AG04450 (cell line): ENCODE results near the gene DBH. TPM values are rescaled to one million over a fixed set of nuclear protein-coding genes. Genes with fewer than 3 reads are reported as not detected.

Experiments used
- CTCF ChIA-PET: fragments of 300-600, 350-600 bp; formaldehyde crosslinking; extraction: SDS; loops from one replicate; lab custom pipeline; 2022; ENCODE audit warnings: antibody characterized with exemption, inconsistent platforms; lab: Charles Lee
- POLR2A ChIA-PET: fragments of 350-600 bp; formaldehyde crosslinking; extraction: SDS; loops from one replicate; lab custom pipeline; 2021; ENCODE audit warnings: antibody characterized with exemption, inconsistent platforms; lab: Yijun Ruan, JAX
- DNase-seq: peaks from one replicate; pipeline ENCODE4 v3.0.0-alpha.2; 2011; ENCODE audit warnings: low read depth, low spot score
- H3K27ac ChIP-seq: one replicate; pipeline ENCODE4 v1.5.1; 2012; ENCODE audit warnings: low read depth, low read length, control low read depth
- H3K27me3 ChIP-seq: one replicate; pipeline ENCODE4 v1.6.0; 2012; ENCODE audit warnings: low read length; ENCODE audit not compliant: control insufficient read depth, insufficient read depth
- H3K4me3 ChIP-seq: 2 replicates; pipeline ENCODE4 v1.5.1; 2011; ENCODE audit warnings: mild to moderate bottlenecking, low read depth, low read length, control low read depth
- H3K9me3 ChIP-seq: 2 replicates; pipeline ENCODE4 v1.5.1; 2012; ENCODE audit warnings: low read length; ENCODE audit not compliant: control insufficient read depth, insufficient read depth
- CTCF ChIP-seq: IDR thresholded peaks from 2 replicates; pipeline ENCODE4 v1.5.1; 2011; ENCODE audit warnings: low read depth, low read length, control low read depth, inconsistent platforms
- polyA plus RNA-seq: library from polyadenylated mRNA; depleted of rRNA; stranded (reverse); fragments of >200 nt; gene quantifications from 2 replicates; pipeline ENCODE4 v1.2.3, GENCODE V29; 2011

The DBH gene
- polyA plus RNA-seq, 1 experiment, result not detected

DNA sequence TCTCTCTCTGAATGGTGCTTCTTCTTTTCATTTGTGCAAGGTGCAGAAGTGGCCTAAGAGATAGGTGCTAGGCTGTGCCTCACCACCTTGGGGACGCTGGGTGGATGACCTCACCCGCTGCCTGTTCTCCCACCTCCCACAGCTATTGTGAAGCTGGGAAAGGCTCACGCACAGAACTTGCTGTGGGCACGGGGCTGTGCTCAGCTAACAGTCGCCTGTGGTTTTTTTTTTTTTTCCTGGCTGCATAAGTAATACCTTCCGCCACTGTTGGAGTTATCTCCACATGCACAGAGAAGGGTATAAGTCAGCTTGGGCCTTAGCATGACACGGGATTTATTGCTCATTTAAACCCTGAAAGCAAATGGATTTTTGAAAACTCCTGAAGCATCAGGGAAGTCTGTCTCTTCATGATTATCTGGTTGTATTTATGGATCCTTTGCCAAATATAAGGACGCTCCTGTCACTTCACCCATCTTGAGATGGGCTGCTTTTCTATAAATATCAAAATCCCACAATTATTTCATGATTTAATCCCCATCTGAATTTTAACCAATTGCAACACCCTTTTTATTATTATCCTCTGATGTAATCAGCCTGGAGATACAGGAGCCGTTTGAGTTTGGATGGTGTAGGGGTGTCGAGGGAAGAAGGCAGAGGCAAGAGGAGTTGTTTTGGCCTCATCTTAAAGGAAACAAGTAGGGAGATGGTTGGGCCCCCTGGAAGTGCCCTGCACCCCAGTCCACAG lies 9.0 kb downstream of the DBH start:
- peaks cover 18% of the 10 kb centered on the region for H3K27me3 ChIP-seq
- H3K4me3 ChIP-seq, result no peak overlapping the region
- ChIA-PET POLR2A (no interaction called here), CTCF (no interaction called here)
- TF ChIP-seq CTCF, result no peak
- no peak for DNase-seq
- H3K9me3 ChIP-seq, result no peaks in the 10 kb centered on the region; the same call in 1 of the 2 replicates
- no peak overlapping the region for H3K27ac ChIP-seq

- POLR2A ChIA-PET, result no interaction called here
- H3K27me3 ChIP-seq, result peaks cover 23% of the 10 kb centered on the region
Measured at GRCh38 chr9:133647148-133647547, 11.0 kb downstream of the DBH start.

DNA sequence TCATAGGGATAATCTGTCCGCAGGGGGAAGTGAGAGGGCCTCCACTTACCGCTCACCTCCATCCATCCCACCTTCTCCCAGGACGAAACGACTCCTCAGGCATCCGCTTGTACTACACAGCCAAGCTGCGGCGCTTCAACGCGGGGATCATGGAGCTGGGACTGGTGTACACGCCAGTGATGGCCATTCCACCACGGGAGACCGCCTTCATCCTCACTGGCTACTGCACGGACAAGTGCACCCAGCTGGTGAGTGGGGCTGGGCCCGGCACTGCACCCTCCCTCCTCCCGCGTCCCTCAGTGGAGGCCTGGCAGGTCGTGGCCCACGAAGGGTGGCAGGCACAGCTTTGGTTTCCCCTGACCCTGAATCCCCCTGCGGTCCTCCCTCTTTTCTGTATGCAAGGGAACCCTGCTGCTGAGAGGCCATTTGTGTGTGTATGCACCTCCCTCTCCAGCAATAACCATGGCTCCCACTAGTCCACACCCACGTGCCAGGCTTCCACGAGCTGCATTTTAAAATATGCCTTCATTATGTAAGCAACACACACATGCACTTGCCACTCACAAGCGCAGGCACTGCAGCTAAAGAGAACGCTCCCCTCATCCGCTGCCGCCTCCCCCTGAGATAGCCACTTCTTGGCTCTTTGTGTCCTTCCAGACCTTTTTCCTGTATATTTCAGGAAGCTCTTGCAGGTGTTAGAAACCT lies 11.8 kb downstream of the DBH start:
- POLR2A ChIA-PET, result no interaction called here
- no peak overlapping the region for H3K4me3 ChIP-seq
- no peak overlapping the region for H3K27ac ChIP-seq
- CTCF ChIA-PET, result no interaction called here
- TF ChIP-seq CTCF, result no peak
- H3K27me3 ChIP-seq, result peaks cover 22% of the 10 kb centered on the region
- H3K9me3 ChIP-seq, result no peaks in the 10 kb centered on the region; the same call in 1 of the 2 replicates
- DNase-seq, result no peak

More at GRCh38 chr9:133647148-133647547, 11.0 kb downstream of the DBH start:
- no peak for DNase-seq
- Histone ChIP-seq H3K27ac (no peak overlapping the region), H3K4me3 (no peak overlapping the region), H3K9me3 (no peaks in the 10 kb centered on the region; the same call in 1 of the 2 replicates)
- no peak for TF ChIP-seq CTCF
- CTCF ChIA-PET, result no interaction called here

DNA sequence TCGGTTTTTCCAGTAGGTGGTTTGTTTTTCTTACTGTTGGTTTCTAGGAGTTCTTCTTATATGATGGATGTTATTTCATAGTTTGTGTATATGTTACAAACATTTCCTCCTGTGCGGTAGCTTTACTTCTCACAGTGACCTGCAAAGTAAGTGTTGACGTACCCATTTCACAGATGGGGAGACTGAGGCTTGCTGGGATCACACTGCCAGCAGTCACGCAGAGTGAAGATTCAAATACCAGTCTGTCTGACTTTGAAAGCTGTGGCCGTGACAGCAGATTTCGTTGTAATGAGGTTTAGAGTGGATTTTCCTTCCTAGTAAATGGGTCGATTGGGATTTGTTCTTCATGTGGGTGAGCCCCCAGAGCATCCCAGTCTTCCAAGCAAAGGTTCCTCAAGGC lies 13.0 kb downstream of the DBH start:
- no peak for TF ChIP-seq CTCF
- DNase-seq, result no peak
- Histone ChIP-seq H3K4me3 (no peak overlapping the region), H3K27ac (no peak overlapping the region), H3K9me3 (no peaks in the 10 kb centered on the region; the same call in 1 of the 2 replicates), H3K27me3 (peaks cover 26% of the 10 kb centered on the region)
- CTCF ChIA-PET, result no interaction called here
- POLR2A ChIA-PET, result no interaction called here

GRCh38 chr9:133650026-133650425 lies 13.9 kb downstream of the DBH start:
- peaks cover 23% of the 10 kb centered on the region for H3K27me3 ChIP-seq
- no peak overlapping the region for H3K4me3 ChIP-seq
- DNase-seq, result no peak
- POLR2A ChIA-PET, result no interaction called here
- no peak overlapping the region for H3K27ac ChIP-seq
- CTCF ChIA-PET, result interaction anchor here (0.6 kb wide), 1 partner anchor 111 kb away, joined by 3 read pairs; no protein-coding TSS in a partner anchor
- no peaks in the 10 kb centered on the region; the same call in 1 of the 2 replicates for H3K9me3 ChIP-seq
- TF ChIP-seq CTCF, result no peak
